ENCODE results near the gene TFPI2.

The TFPI2 gene

GRCh38 chr7:93910076-93910994 lies 19.8 kb upstream of the TFPI2 start:
- DNase-seq (ENCODE audit: low spot score) = no peak

- DNase-seq (ENCODE audit: low spot score) = no peak
Observed at GRCh38 chr7:93906267-93906666, 15.7 kb upstream of the TFPI2 start, which contains the start of gene GNGT1. TSS of gene GNGT1 (plus strand) at chr7:93906567. CDS start at chr7:93906747, 180 bp downstream.

GRCh38 chr7:93902777-93903423 lies 12.3 kb upstream of the TFPI2 start:
- no peak for DNase-seq (ENCODE audit: low spot score)

- no peak for DNase-seq (ENCODE audit: low spot score)
Observed at GRCh38 chr7:93897680-93898079, 7.1 kb upstream of the TFPI2 start.

- DNase-seq (ENCODE audit: low spot score) = no peak
Observed at GRCh38 chr7:93895859-93896600, 5.5 kb upstream of the TFPI2 start.

GRCh38 chr7:93894966-93895640 lies 4.5 kb upstream of the TFPI2 start:
- no peak for DNase-seq (ENCODE audit: low spot score)

GRCh38 chr7:93894426-93894825 lies 3.9 kb upstream of the TFPI2 start:
- no peak for DNase-seq (ENCODE audit: low spot score)

- DNase-seq (ENCODE audit: low spot score) = no peak
Observed at GRCh38 chr7:93890041-93890463, 501 bp downstream of the TFPI2 start.

GRCh38 chr7:93889261-93889660 lies 1.3 kb downstream of the TFPI2 start:
- no peak for DNase-seq (ENCODE audit: low spot score)

GRCh38 chr7:93884541-93884940 lies 6.0 kb downstream of the TFPI2 start:
- no peak for DNase-seq (ENCODE audit: low spot score)

- no peak for DNase-seq (ENCODE audit: low spot score)
Observed at GRCh38 chr7:93883917-93884345, 6.6 kb downstream of the TFPI2 start.

GRCh38 chr7:93883078-93883916 lies 7.3 kb downstream of the TFPI2 start:
- DNase-seq (ENCODE audit: low spot score) = no peak

- no peak for DNase-seq (ENCODE audit: low spot score)
Observed at GRCh38 chr7:93882468-93882867, 8.1 kb downstream of the TFPI2 start.

- DNase-seq (ENCODE audit: low spot score) = no peak
Observed at GRCh38 chr7:93879356-93879755, 11.2 kb downstream of the TFPI2 start.

GRCh38 chr7:93877742-93878141 lies 12.8 kb downstream of the TFPI2 start:
- no peak for DNase-seq (ENCODE audit: low spot score)

GRCh38 chr7:93873998-93874574 lies 16.5 kb downstream of the TFPI2 start:
- DNase-seq (ENCODE audit: low spot score) = no peak

- no peak for DNase-seq (ENCODE audit: low spot score)
Observed at GRCh38 chr7:93866886-93867285, 23.7 kb downstream of the TFPI2 start.

- no peak for DNase-seq (ENCODE audit: low spot score)
Observed at GRCh38 chr7:93862651-93863050, 27.9 kb downstream of the TFPI2 start.

- no peak for DNase-seq (ENCODE audit: low spot score)
Observed at GRCh38 chr7:93861325-93861949, 29.1 kb downstream of the TFPI2 start.

- DNase-seq (ENCODE audit: low spot score) = no peak
Observed at GRCh38 chr7:93860261-93860660, 30.3 kb downstream of the TFPI2 start.
